ENCODE data around the gene PIAS1.

Gene PIAS1

DNA sequence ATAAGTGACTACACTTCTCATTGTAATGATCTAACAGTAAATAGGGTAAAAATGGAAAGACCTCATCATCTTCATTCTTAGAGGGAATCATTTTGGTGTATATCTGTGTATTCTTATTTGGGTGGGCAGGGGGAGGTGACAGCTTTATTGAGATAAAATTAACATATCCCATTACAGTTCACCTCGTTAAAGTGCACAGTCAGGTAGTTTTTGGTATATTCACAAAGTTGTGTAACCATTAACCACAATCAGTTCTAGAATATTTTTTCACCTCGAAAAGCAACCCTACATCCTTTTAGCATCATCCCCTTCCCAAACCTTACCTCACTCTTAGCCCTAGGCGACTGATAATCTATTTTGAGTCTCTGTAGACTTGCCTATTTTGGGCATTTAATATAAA, 8.1 kb downstream of the PIAS1 start:
- DNase-seq (ENCODE audit: low read depth in 1 of 2, low spot score in 1 of 2): no peak

DNA sequence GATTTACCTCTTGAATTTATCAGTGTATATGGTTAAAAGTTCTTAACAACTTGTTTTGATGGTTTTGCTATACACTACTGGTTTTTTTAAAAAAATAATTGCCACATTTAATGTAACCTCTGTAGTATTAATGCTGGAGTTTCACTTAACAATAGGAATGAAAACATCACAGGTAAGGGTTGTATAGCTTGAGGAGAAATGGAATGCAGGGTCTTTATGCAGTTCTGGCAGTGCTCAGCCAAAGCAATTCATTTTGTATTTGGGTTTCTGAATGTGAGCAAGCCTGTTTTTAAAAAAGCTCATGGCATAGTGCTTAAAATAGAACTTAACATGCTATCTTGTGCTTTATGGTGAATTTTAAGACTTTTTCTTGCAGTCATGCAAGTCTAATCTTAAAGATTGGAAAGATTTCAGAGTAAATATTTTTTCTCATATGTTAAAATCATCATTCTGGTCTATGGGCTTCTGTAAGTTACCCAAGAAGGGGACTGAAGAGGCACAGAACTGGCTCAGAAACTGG, 8.9 kb downstream of the PIAS1 start:
- DNase-seq (ENCODE audit: low read depth in 1 of 2, low spot score in 1 of 2): no peak

GRCh38 chr15:68063606-68064005, 9.5 kb downstream of the PIAS1 start:
- no peak for DNase-seq (ENCODE audit: low read depth in 1 of 2, low spot score in 1 of 2)

- DNase-seq (ENCODE audit: low read depth in 1 of 2, low spot score in 1 of 2): no peak
These were observed 19.6 kb downstream of the PIAS1 start for GRCh38 chr15:68073576-68074288.

DNA sequence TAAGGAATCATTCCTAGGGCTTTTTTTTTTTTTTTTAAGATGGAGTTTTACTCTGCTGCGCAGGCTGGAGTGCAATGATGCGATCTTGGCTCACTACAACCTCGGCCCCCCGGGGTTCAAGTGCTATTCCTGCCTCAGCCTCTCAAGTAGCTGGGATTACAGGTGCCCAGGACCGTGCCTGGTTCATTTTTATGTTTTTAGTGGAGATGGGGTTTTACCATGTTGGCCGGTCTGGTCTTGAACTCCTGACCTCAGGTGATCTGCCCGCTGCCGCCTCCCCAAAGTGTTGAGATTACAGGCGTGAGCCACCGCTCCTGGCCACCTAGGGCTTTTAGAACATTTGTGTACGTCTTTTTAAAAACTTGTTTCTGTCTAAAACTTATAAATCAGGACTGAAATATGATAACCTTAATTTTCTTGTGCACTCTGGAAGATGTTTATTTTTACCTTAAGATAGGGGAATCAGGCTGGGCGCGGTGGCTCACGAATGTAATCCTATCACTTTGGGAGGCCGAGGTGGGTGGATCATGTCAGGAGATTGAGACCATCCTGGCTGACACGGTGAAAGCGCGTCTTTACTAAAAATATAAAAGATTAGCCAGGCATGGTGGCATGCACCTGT, 21.8 kb downstream of the PIAS1 start:
- no peak for DNase-seq (ENCODE audit: low read depth in 1 of 2, low spot score in 1 of 2)

DNA sequence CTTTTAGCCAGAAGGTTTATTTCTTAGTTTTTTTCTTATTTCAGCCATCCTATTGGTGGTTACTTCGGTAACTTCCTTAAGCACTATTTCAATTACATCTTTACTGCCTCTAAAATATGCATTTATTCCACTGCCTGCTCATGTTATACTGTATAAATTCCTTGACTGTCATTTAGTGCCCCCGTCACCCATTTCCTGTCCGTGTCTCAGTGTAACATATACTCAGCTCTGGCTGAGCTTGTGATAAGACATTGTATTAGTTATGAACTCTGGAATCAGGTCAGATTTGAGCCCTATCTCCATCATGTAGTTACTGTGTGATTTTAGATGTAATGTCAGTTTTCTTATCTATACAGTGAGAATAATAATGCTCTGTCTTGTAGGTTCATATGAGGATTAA, 24.2 kb downstream of the PIAS1 start:
- no peak for DNase-seq (ENCODE audit: low read depth in 1 of 2, low spot score in 1 of 2)

GRCh38 chr15:68080334-68080733, 26.2 kb downstream of the PIAS1 start:
- no peak for DNase-seq (ENCODE audit: low read depth in 1 of 2, low spot score in 1 of 2)

DNA sequence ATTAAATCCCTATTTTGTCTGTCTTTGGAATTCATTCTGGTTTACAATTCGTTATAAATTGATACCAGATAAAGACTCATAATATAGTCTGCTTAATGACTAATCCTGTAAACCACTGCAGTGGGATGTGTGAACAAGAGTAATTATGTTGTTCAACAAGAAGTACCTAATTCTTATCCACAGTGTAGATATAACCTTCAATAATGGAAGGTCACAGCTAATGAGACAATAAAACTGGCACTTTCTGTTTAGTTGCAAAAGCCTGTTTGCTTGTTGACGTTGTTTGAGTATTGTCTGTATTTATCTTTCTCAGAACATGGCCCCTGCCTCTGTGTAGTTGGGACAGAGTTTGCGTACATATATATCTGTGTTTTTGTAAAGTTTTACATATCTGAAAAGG, 26.7 kb downstream of the PIAS1 start:
- no peak for DNase-seq (ENCODE audit: low read depth in 1 of 2, low spot score in 1 of 2)

DNA sequence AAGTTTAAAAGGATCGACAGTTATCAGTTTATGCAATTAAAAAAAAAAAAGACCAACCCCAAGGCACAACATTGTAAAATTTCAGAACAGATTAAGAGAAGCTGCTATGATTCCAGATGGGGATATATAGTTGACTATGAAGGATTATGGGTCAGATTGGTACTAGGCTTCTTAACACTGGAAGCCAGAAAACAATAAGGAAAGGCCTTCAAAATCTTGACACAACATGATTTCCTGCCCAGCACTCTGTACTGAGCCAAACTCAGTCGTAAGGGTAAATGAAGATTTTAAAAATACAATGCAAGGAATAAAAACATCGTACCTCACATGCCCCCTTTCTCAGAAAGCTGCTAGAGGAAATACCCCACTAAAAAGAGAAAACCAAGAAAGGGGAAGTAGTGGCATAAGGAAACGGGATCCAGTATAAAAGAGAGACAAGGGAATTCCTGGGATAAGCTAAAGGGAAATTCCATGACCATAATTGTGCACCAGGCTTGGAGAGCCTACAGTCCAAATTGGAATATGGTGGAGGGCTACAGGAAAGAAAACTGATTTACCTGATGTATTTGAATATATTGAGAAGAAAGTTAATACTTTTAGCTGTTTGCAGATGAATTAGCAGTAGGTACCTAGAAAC, 27.9 kb downstream of the PIAS1 start:
- no peak for DNase-seq (ENCODE audit: low read depth in 1 of 2, low spot score in 1 of 2)

DNA sequence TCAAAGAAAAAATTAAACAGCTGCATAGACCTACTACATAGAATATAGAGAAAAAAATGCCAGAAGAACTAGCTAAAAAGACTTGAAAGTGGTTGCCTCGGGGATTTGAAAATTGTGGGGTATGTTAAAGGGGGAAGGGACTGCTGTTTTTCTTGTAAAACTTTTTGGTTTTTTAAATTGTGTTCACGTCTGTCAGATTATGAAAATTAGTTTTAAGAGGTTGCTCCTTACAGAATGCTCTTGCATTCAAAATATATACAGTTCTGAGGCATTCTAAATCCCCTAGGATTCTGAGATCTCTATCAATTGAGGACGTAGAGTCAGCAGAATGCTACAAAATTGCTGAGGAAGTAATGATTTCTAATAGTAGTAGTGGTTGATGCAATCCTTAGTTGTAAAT, 28.6 kb downstream of the PIAS1 start:
- no peak for DNase-seq (ENCODE audit: low read depth in 1 of 2, low spot score in 1 of 2)

GRCh38 chr15:68083463-68083862, 29.3 kb downstream of the PIAS1 start:
- DNase-seq (ENCODE audit: low read depth in 1 of 2, low spot score in 1 of 2): no peak

GRCh38 chr15:68085052-68085451, 30.9 kb downstream of the PIAS1 start:
- no peak for DNase-seq (ENCODE audit: low read depth in 1 of 2, low spot score in 1 of 2)

DNA sequence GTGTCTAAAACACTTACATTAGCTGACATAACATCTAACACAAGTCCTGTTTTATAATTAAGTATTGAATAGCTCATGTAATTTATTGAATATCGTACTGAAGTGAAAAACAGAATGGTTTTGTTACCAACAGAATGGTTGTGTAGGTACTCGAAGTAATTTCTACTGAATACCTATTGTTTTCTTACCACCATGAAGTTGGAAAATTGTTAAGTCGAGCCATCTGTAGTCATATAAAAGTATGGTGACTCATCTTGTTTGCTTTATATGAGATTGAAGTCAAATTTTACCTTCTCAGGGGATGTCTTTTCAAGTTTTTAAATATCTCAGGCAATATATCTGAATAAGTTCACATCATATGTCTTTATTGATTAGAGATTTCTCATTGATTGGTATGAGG, 37.6 kb downstream of the PIAS1 start:
- DNase-seq (ENCODE audit: low read depth in 1 of 2, low spot score in 1 of 2): no peak

GRCh38 chr15:68096099-68096498, 42.0 kb downstream of the PIAS1 start:
- no peak for DNase-seq (ENCODE audit: low read depth in 1 of 2, low spot score in 1 of 2)

- DNase-seq (ENCODE audit: low read depth in 1 of 2, low spot score in 1 of 2): no peak
These were observed 42.9 kb downstream of the PIAS1 start for GRCh38 chr15:68097029-68097428.

DNA sequence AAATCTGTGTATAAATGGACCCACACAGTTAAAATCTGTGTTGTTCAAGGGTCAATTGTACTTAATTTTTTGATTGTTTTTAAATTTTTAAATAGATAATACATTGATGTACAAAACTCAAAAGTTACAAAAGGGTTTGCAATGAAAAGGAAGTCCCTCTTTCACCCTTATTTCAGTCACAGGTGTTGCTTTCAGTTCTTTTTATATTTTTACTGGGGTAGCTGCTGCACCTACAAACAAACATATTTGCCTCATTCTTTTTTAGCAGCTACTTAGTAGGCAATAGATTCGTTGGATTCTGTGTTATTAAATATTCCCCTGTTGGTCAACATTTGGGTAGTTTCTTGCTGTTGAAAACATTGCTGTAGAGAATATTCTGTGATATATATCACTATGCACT, 44.4 kb downstream of the PIAS1 start:
- DNase-seq (ENCODE audit: low read depth in 1 of 2, low spot score in 1 of 2): no peak

DNA sequence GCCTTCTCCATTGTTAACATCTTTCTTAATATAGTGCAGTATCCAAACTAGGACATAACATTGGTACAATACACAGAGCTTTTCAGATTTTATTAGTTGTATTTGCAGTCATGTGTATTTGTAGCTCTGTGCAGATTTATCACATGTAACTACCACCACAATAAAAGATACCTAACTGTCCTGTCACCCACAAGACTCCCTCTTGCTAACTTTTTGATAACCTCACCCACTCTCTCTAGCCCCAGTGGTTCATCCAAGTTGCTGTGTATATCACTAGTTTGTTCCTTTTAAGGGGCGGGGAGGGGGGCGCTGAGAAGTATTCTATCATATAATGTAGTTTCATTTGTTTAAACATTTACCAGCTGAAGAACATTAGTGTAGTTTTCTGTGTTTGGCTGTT, 46.1 kb downstream of the PIAS1 start:
- DNase-seq (ENCODE audit: low read depth in 1 of 2, low spot score in 1 of 2): no peak

DNA sequence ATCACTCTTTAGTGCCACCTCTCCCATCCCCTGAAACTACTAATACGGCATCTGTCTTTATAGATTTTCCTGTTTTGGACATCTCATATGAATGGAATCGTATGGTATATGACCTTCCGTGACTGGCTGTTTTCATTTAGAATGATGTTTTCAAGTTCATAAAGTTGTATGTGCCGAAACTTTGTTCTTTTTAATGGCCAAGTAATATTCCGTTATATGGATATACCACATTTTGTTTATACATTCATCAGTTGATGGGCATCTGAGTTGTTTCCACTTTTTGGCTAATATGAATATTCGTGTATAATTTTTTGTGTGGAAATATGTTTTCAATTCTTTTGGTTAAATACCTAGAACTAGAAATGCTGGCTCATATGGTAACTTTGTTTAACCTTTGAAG, 49.5 kb downstream of the PIAS1 start:
- DNase-seq (ENCODE audit: low read depth in 1 of 2, low spot score in 1 of 2): no peak

DNA sequence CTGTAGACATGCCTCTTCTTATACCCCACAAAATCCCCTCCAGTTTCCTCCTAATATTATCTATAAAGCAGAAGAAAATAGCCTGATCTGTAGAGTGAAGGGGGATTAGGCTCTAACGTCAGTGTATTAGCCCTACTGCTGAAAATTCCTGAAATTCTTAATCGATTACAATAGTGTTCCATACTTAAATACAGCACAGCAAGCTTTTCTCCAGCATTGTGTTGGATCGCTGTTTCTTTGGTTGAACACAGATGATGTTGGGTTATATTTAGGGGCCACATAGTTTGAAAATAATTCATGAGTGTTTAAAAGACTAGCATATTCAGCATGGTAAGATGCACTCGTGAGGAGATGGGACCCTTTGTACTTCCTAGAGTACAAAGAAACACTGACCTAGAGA, 52.5 kb downstream of the PIAS1 start:
- no peak for DNase-seq (ENCODE audit: low read depth in 1 of 2, low spot score in 1 of 2)

- no peak for DNase-seq (ENCODE audit: low read depth in 1 of 2, low spot score in 1 of 2)
These were observed 53.0 kb downstream of the PIAS1 start for GRCh38 chr15:68107142-68107541.

DNA sequence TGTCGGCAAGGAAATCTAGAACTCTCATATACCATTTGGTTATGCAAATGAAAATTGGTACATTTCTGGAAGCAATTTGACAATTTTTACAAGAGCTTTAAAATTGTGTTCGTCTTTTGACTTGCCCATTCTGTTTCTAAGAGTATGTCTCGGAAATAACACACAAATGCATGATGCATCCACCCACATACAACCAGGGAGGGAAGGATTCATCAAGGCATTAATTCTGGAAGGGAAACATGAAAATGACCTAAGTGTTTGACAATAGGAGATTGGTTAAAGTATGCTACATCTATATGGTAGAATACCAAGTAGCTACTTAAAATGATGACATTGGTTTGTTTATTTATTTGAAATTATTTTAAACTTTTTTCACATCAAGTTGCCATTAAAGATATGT, 58.6 kb downstream of the PIAS1 start:
- DNase-seq (ENCODE audit: low read depth in 1 of 2, low spot score in 1 of 2): no peak

DNA sequence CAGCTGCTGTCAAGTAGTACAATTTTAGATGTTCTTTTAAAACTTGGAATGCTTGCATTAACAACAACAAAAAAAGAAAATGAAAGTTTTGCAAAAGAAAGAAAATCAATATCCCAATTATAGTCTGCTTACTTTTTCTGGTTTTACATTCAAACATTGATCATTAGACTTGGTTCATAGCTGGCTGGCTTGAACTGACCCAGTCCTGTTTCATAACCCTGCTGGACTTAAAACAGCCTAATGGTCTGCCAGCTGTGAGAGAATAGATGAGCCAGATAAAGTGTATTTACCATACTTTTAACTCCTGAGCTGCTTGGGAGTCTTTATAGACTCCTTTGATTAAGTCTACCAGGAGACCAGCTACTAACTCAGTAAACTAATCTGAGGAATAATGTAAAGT, 59.2 kb downstream of the PIAS1 start:
- no peak for DNase-seq (ENCODE audit: low read depth in 1 of 2, low spot score in 1 of 2)
